Measurements from ENCODE around the gene JAML. TPM values are rescaled to one million over a fixed set of nuclear protein-coding genes. Genes with fewer than 3 reads are reported as not detected.

JAML gene
- total RNA-seq, 1 experiment from 2014 or later, result not detected

- peaks cover 8% of the 10 kb centered on the region for H3K4me1 Mint-ChIP-seq (ENCODE audit: insufficient read depth, unreplicated experiment)
- no peak for TF ChIP-seq CTCF (IDR thresholded peaks at IDR 0.05; ENCODE audit: unreplicated experiment)
- DNase-seq (ENCODE audit: unreplicated experiment), result no peak
- intact Hi-C loops (cut with micrococcal nuclease), result loop anchor here (10.0 kb wide), 1 partner anchor 368 kb away; no protein-coding TSS in a partner anchor
- no TSS peak for BruUV-seq (replicated peaks)
- peaks cover 31% of the 10 kb centered on the region for H3K27me3 Mint-ChIP-seq (ENCODE audit: insufficient read depth, unreplicated experiment)
- CTCF ChIA-PET, result interaction anchor here (0.6 to 5.6 kb wide), 31 partner anchors 9 to 365 kb away, joined by 3 to 89 read pairs (median 7); partner anchors contain the start of gene SCN4B
- no peak overlapping the region for H3K27ac Mint-ChIP-seq (ENCODE audit: low read depth, unreplicated experiment)
- H3K4me3 Mint-ChIP-seq (ENCODE audit: unreplicated experiment), result no peak overlapping the region
- no peaks in the 10 kb centered on the region for H3K9me3 Mint-ChIP-seq (ENCODE audit: unreplicated experiment)
- H3K36me3 Mint-ChIP-seq (ENCODE audit: insufficient read depth, unreplicated experiment), result no peaks in the 10 kb centered on the region
- POLR2A ChIA-PET, result interaction anchor here (0.8 to 1.5 kb wide), 2 partner anchors 23 to 26 kb away, joined by 3 to 7 read pairs; no protein-coding TSS in a partner anchor
Measured at GRCh38 chr11:118172356-118172755, 52.5 kb downstream of the JAML start.

- ChIA-PET CTCF (interaction anchor here (0.5 to 5.6 kb wide), 58 partner anchors 9 to 937 kb away, joined by 3 to 89 read pairs (median 4); partner anchors contain the start of genes MPZL2 and SCN4B), POLR2A (interaction anchor here (0.6 to 1.5 kb wide), 3 partner anchors 23 to 54 kb away, joined by 3 to 7 read pairs (median 3); no protein-coding TSS in a partner anchor)
- no peaks in the 10 kb centered on the region for H3K36me3 Mint-ChIP-seq (ENCODE audit: insufficient read depth, unreplicated experiment)
- TF ChIP-seq CTCF (IDR thresholded peaks at IDR 0.05; ENCODE audit: unreplicated experiment), result peak; percentile 93
- H3K9me3 Mint-ChIP-seq (ENCODE audit: unreplicated experiment), result no peaks in the 10 kb centered on the region
- peak; percentile 67 for DNase-seq (ENCODE audit: unreplicated experiment)
- BruUV-seq (replicated peaks), result no TSS peak
- H3K4me1 Mint-ChIP-seq (ENCODE audit: insufficient read depth, unreplicated experiment), result peaks cover 8% of the 10 kb centered on the region
- intact Hi-C loops (cut with micrococcal nuclease), result loop anchor here (1.0 to 10.0 kb wide), 2 partner anchors 26 to 367 kb away; no protein-coding TSS in a partner anchor
- H3K27ac Mint-ChIP-seq (ENCODE audit: low read depth, unreplicated experiment), result no peak overlapping the region
- H3K4me3 Mint-ChIP-seq (ENCODE audit: unreplicated experiment), result no peak overlapping the region
- H3K27me3 Mint-ChIP-seq (ENCODE audit: insufficient read depth, unreplicated experiment), result peaks cover 31% of the 10 kb centered on the region
Measured at GRCh38 chr11:118171269-118172062, 53.3 kb downstream of the JAML start.

GRCh38 chr11:118170882-118171268 is 53.9 kb downstream of the JAML start:
- Mint-ChIP-seq H3K27me3 (ENCODE audit: insufficient read depth, unreplicated experiment) (peaks cover 31% of the 10 kb centered on the region), H3K9me3 (ENCODE audit: unreplicated experiment) (no peaks in the 10 kb centered on the region), H3K4me1 (ENCODE audit: insufficient read depth, unreplicated experiment) (peaks cover 8% of the 10 kb centered on the region), H3K27ac (ENCODE audit: low read depth, unreplicated experiment) (no peak overlapping the region), H3K4me3 (ENCODE audit: unreplicated experiment) (no peak overlapping the region), H3K36me3 (ENCODE audit: insufficient read depth, unreplicated experiment) (no peaks in the 10 kb centered on the region)
- no TSS peak for BruUV-seq (replicated peaks)
- ChIA-PET CTCF (interaction anchor here (0.5 to 5.6 kb wide), 50 partner anchors 9 to 937 kb away, joined by 3 to 89 read pairs (median 4); partner anchors contain the start of genes MPZL2 and SCN4B), POLR2A (interaction anchor here (0.6 to 1.5 kb wide), 2 partner anchors 25 to 55 kb away, joined by 3 to 7 read pairs; no protein-coding TSS in a partner anchor)
- intact Hi-C loops (cut with micrococcal nuclease), result loop anchor here (1.0 to 10.0 kb wide), 2 partner anchors 26 to 366 kb away; no protein-coding TSS in a partner anchor
- DNase-seq (ENCODE audit: unreplicated experiment), result no peak
- TF ChIP-seq CTCF (IDR thresholded peaks at IDR 0.05; ENCODE audit: unreplicated experiment), result no peak

- Mint-ChIP-seq H3K9me3 (ENCODE audit: unreplicated experiment) (no peaks in the 10 kb centered on the region), H3K27ac (ENCODE audit: low read depth, unreplicated experiment) (no peak overlapping the region), H3K4me3 (ENCODE audit: unreplicated experiment) (no peak overlapping the region), H3K36me3 (ENCODE audit: insufficient read depth, unreplicated experiment) (no peaks in the 10 kb centered on the region), H3K27me3 (ENCODE audit: insufficient read depth, unreplicated experiment) (peaks cover 31% of the 10 kb centered on the region), H3K4me1 (ENCODE audit: insufficient read depth, unreplicated experiment) (peaks cover 7% of the 10 kb centered on the region)
- no peak for TF ChIP-seq CTCF (IDR thresholded peaks at IDR 0.05; ENCODE audit: unreplicated experiment)
- ChIA-PET CTCF (interaction anchor here (0.6 to 5.6 kb wide), 12 partner anchors 10 to 366 kb away, joined by 3 to 89 read pairs (median 6); no protein-coding TSS in a partner anchor), POLR2A (interaction anchor here (1.0 kb wide), 1 partner anchor 13 kb away, joined by 4 read pairs; no protein-coding TSS in a partner anchor)
- no peak for DNase-seq (ENCODE audit: unreplicated experiment)
- no TSS peak for BruUV-seq (replicated peaks)
- intact Hi-C loops (cut with micrococcal nuclease), result loop anchor here (10.0 kb wide), 1 partner anchor 365 kb away; no protein-coding TSS in a partner anchor
Measured at GRCh38 chr11:118170231-118170630, 54.6 kb downstream of the JAML start.
